Liver (tissue), 9 donors: ENCODE results near the gene EPC1. TPM values are rescaled to one million over a fixed set of nuclear protein-coding genes. Genes with fewer than 3 reads are reported as not detected.

Source experiments
- DNase-seq: peaks from one replicate; pipeline ENCODE4 v3.0.0-alpha.2; 2017; ENCODE audit warnings: low spot score
- H3K27ac ChIP-seq, 2 donors: one replicate each; pipeline ENCODE4 v1.7.0; 2013; ENCODE audit warnings: inconsistent platforms in 2 of 2, low read length in 2 of 2, control low read depth in 1 of 2, low read depth in 1 of 2, mild to moderate bottlenecking in 1 of 2
- H3K27me3 ChIP-seq, 4 donors: one replicate each; pipeline versions ENCODE4 v1.6.1 to v1.7.0; 2013; ENCODE audit warnings: low read length in 3 of 4, inconsistent platforms in 1 of 4, mild to moderate bottlenecking in 1 of 4, moderate library complexity in 1 of 4; ENCODE audit not compliant: control insufficient read depth in 4 of 4, insufficient read depth in 4 of 4
- H3K36me3 ChIP-seq, 4 donors: one replicate each; pipeline versions ENCODE4 v1.6.1 to v1.7.0; 2013; ENCODE audit warnings: low read length in 3 of 4, mild to moderate bottlenecking in 3 of 4, low read depth in 1 of 4, moderate library complexity in 1 of 4; ENCODE audit not compliant: control insufficient read depth in 4 of 4, insufficient read depth in 3 of 4
- H3K4me1 ChIP-seq, 4 donors: one replicate each; pipeline versions ENCODE4 v1.6.1 to v1.7.0; 2013; ENCODE audit warnings: low read length in 3 of 4, mild to moderate bottlenecking in 3 of 4, moderate library complexity in 1 of 4; ENCODE audit not compliant: control insufficient read depth in 4 of 4, insufficient read depth in 4 of 4
- H3K4me3 ChIP-seq, 3 donors: one replicate each; pipeline versions ENCODE4 v1.6.1 to v1.7.0; 2013; ENCODE audit warnings: low read length in 3 of 3, control low read depth in 1 of 3, low read depth in 1 of 3, mild to moderate bottlenecking in 1 of 3
- H3K9ac ChIP-seq, 2 donors: one replicate each; pipeline ENCODE4 v1.7.0; 2013; ENCODE audit warnings: low read length in 2 of 2, mild to moderate bottlenecking in 2 of 2, moderate library complexity in 2 of 2, control low read depth in 1 of 2, low read depth in 1 of 2
- H3K9me3 ChIP-seq, 4 donors: one replicate each; pipeline versions ENCODE4 v1.6.1 to v1.7.0; 2013; ENCODE audit warnings: low read length in 3 of 4; ENCODE audit not compliant: control insufficient read depth in 4 of 4
- ATF3 ChIP-seq: IDR thresholded peaks from 2 replicates; pipeline ENCODE4 v1.6.1; 2016; ENCODE audit warnings: antibody characterized with exemption
- CTCF ChIP-seq: fragments of 150-350 bp; IDR thresholded peaks from 2 replicates; pipeline ENCODE4 v1.5.1; 2017; ENCODE audit warnings: improper control_type of control experiment, low read depth, low read length; ENCODE audit not compliant: missing input control
- FOXA1 ChIP-seq: IDR thresholded peaks from 2 replicates; pipeline ENCODE4 v1.6.1; 2016; ENCODE audit warnings: antibody characterized with exemption
- FOXA2 ChIP-seq: IDR thresholded peaks from 2 replicates; pipeline ENCODE4 v1.6.1; 2016; ENCODE audit warnings: antibody characterized with exemption
- GABPA ChIP-seq, 2 donors: IDR thresholded peaks in 1 of 2; conservative IDR thresholded peaks in 1 of 2; 2 replicates each; pipeline ENCODE4 v1.6.1; 2016; ENCODE audit warnings: antibody characterized with exemption in 2 of 2, mild to moderate bottlenecking in 1 of 2, moderate library complexity in 1 of 2
- HNF4A ChIP-seq, 2 donors: conservative IDR thresholded peaks; 2 replicates each; pipeline ENCODE4 v1.6.1; 2016; ENCODE audit warnings: antibody characterized with exemption in 2 of 2, mild to moderate bottlenecking in 2 of 2
- HNF4G ChIP-seq: IDR thresholded peaks from 2 replicates; pipeline ENCODE4 v1.6.1; 2016; ENCODE audit warnings: antibody characterized with exemption
- MAX ChIP-seq: IDR thresholded peaks from 2 replicates; pipeline ENCODE4 v1.6.1; 2016; ENCODE audit warnings: antibody characterized with exemption
- NR2F2 ChIP-seq: IDR thresholded peaks from 2 replicates; pipeline ENCODE4 v1.6.1; 2016; ENCODE audit warnings: antibody characterized with exemption
- RAD21 ChIP-seq, 2 donors: IDR thresholded peaks; 2 replicates each; pipeline ENCODE4 v1.6.1; 2016; ENCODE audit warnings: antibody characterized with exemption in 2 of 2, mild to moderate bottlenecking in 2 of 2
- RXRA ChIP-seq, 2 donors: IDR thresholded peaks; 2 replicates each; pipeline ENCODE4 v1.6.1; 2017 to 2018; ENCODE audit warnings: antibody characterized with exemption in 2 of 2, mild to moderate bottlenecking in 1 of 2
- SP1 ChIP-seq: IDR thresholded peaks from 2 replicates; pipeline ENCODE4 v1.6.1; 2018; ENCODE audit warnings: antibody characterized with exemption, mild to moderate bottlenecking
- TAF1 ChIP-seq: conservative IDR thresholded peaks from 2 replicates; pipeline ENCODE4 v1.6.1; 2016; ENCODE audit warnings: antibody characterized with exemption, mild to moderate bottlenecking
- YY1 ChIP-seq: IDR thresholded peaks from 2 replicates; pipeline ENCODE4 v1.6.1; 2016; ENCODE audit warnings: antibody characterized with exemption, mild to moderate bottlenecking
- WGBS: extraction: QIAGEN DNeasy Blood & Tissue Kit; methylation state at CpG from one replicate; pipeline ENCODE4 v1.1.7; 2013; 5-methylcytosine and 5-hydroxymethylcytosine counted together
- polyA plus RNA-seq, 2 donors: library from polyadenylated mRNA; stranded (reverse) in 1 of 2; unstranded in 1 of 2; fragments of 200-250 nt in 1 of 2; fragments of >200 nt in 1 of 2; fragmentation: Nextera tagmentation in 1 of 2; extraction: Ambion mirVana in 1 of 2; gene quantifications; one replicate each; pipeline versions ENCODE4 v1.2.1 to v1.2.3, GENCODE V29; 2013 to 2015
- total RNA-seq, 2 donors: library from RNA; depleted of rRNA; stranded (reverse); fragments of >200 nt; gene quantifications; one replicate each; pipeline ENCODE4 v1.2.3, GENCODE V29; 2014
- TF ChIP-seq, protein P1 (sequence below): IDR thresholded peaks from 2 replicates; pipeline ENCODE4 v1.6.1; 2016; ENCODE audit warnings: antibody characterized with exemption, mild to moderate bottlenecking
- TF ChIP-seq, protein P2 (sequence below): IDR thresholded peaks from 2 replicates; pipeline ENCODE4 v1.6.1; 2016; ENCODE audit warnings: antibody characterized with exemption
- donor health status: healthy.
- donor health status: healthy.
- donor health status: healthy.
- donor health status: healthy.
- donor health status: healthy.

EPC1 gene
- total and polyA plus RNA-seq, 4 donors: 5.6 to 30.9 (median 16.0) TPM

- 21% methylated on average over 7 of the region's 7 CpGs for WGBS
- peak overlapping the region; percentile 40 to 74 for H3K9ac ChIP-seq
- H3K27me3 ChIP-seq: no peaks in the 10 kb centered on the region
- H3K4me3 ChIP-seq: no peak overlapping the region
- no peaks in the 10 kb centered on the region for H3K36me3 ChIP-seq
- H3K4me1 ChIP-seq: peaks cover 3 to 16% (median 10%) of the 10 kb centered on the region in 4 donors
- TF ChIP-seq CTCF (peak; percentile 78), FOXA2 (no peak), HNF4G (no peak), YY1 (peak; percentile 7), RXRA (IDR thresholded peaks at IDR 0.05) (peak in 1 of 2 donors; percentile 31), NR2F2 (no peak), FOXA1 (no peak), GABPA (IDR thresholded peaks at IDR 0.05 in 1 of 2, conservative IDR thresholded peaks at IDR 0.05 in 1 of 2) (no peak), MAX (no peak), TAF1 (no peak), HNF4A (conservative IDR thresholded peaks at IDR 0.05) (peak in 1 of 2 donors; percentile 28), RAD21 (IDR thresholded peaks at IDR 0.05) (peak; percentile 87 to 88)
- TF ChIP-seq, protein P1, sequence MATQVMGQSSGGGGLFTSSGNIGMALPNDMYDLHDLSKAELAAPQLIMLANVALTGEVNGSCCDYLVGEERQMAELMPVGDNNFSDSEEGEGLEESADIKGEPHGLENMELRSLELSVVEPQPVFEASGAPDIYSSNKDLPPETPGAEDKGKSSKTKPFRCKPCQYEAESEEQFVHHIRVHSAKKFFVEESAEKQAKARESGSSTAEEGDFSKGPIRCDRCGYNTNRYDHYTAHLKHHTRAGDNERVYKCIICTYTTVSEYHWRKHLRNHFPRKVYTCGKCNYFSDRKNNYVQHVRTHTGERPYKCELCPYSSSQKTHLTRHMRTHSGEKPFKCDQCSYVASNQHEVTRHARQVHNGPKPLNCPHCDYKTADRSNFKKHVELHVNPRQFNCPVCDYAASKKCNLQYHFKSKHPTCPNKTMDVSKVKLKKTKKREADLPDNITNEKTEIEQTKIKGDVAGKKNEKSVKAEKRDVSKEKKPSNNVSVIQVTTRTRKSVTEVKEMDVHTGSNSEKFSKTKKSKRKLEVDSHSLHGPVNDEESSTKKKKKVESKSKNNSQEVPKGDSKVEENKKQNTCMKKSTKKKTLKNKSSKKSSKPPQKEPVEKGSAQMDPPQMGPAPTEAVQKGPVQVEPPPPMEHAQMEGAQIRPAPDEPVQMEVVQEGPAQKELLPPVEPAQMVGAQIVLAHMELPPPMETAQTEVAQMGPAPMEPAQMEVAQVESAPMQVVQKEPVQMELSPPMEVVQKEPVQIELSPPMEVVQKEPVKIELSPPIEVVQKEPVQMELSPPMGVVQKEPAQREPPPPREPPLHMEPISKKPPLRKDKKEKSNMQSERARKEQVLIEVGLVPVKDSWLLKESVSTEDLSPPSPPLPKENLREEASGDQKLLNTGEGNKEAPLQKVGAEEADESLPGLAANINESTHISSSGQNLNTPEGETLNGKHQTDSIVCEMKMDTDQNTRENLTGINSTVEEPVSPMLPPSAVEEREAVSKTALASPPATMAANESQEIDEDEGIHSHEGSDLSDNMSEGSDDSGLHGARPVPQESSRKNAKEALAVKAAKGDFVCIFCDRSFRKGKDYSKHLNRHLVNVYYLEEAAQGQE: peak; percentile 85
- H3K9me3 ChIP-seq: no peaks in the 10 kb centered on the region
- peak overlapping the region in 1 of 2 donors; percentile 45 for H3K27ac ChIP-seq
- peak; percentile 78 for DNase-seq
Observed at GRCh38 chr10:32367793-32368453, 21.0 kb upstream of the EPC1 start.

- Histone ChIP-seq H3K27ac (no peak overlapping the region), H3K36me3 (no peaks in the 10 kb centered on the region), H3K27me3 (no peaks in the 10 kb centered on the region), H3K9ac (no peak overlapping the region), H3K9me3 (no peaks in the 10 kb centered on the region), H3K4me3 (no peak overlapping the region), H3K4me1 (peaks cover 3 to 14% (median 6%) of the 10 kb centered on the region in 4 donors)
- no peak for DNase-seq
- 53% methylated on average over 3 of the region's 3 CpGs for WGBS
- no peak for TF ChIP-seq MAX
- TF ChIP-seq CTCF: no peak
- TF ChIP-seq, protein P2, sequence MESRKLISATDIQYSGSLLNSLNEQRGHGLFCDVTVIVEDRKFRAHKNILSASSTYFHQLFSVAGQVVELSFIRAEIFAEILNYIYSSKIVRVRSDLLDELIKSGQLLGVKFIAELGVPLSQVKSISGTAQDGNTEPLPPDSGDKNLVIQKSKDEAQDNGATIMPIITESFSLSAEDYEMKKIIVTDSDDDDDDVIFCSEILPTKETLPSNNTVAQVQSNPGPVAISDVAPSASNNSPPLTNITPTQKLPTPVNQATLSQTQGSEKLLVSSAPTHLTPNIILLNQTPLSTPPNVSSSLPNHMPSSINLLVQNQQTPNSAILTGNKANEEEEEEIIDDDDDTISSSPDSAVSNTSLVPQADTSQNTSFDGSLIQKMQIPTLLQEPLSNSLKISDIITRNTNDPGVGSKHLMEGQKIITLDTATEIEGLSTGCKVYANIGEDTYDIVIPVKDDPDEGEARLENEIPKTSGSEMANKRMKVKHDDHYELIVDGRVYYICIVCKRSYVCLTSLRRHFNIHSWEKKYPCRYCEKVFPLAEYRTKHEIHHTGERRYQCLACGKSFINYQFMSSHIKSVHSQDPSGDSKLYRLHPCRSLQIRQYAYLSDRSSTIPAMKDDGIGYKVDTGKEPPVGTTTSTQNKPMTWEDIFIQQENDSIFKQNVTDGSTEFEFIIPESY: no peak
- no peak for TF ChIP-seq RXRA (IDR thresholded peaks at IDR 0.05)
- TF ChIP-seq FOXA2: no peak
- no peak for TF ChIP-seq SP1
- TF ChIP-seq ATF3: no peak
- TF ChIP-seq, protein P1: no peak
Observed at GRCh38 chr10:32366588-32366987, 19.6 kb upstream of the EPC1 start.
